Stimulated activated CD8-positive, alpha-beta memory T cell treated with anti-CD3 and anti-CD28 coated beads, Interleukin-4, amount 100 ng/mL, for 48 hours (primary cell): ENCODE results near the gene RAB15.
A peak's percentile ranks its signal among the peaks of the same experiment; 100 is the strongest.
"Not testable (repeated sequence)": the region's sequence is repeated elsewhere in the genome, so short reads cannot be mapped to it uniquely, and the experiment has no call there.

Experiments
- DNase-seq: peaks from one replicate; pipeline ENCODE4 v3.0.0-alpha.2; 2020

Gene RAB15

DNA sequence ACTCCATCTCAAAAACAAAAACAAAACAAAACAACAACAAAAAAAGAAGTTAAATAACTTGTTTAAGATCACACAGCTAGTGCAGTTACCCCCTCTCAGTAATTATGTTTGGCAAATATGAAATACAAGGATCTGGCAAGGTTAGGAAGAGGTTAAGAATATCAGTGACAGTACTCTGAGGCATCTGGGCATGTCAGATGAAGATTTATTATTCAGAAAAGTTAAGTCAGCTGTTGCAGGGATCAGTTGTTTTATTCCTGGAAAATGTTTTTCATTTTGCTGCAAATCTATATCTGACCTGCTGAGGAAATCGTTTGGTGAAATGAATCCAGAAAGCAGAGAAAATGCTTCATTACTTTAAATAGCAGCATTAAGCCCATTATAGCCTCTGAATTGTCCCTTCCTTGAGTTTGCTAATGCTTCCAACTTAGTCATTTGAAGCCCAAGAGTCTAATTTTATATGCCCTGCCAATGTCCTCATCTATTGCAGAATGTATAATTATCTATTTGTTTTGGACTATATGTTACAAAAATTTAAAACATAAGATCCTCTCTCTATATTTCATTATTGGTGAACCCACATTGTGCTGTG, 37.7 kb downstream of the RAB15 start:
- DNase-seq = no peak

GRCh38 chr14:64932231-64932630, 39.9 kb downstream of the RAB15 start:
- no peak for DNase-seq

- DNase-seq = no peak
Measured at GRCh38 chr14:64931123-64931522, 41.0 kb downstream of the RAB15 start.

GRCh38 chr14:64930085-64930843, 41.9 kb downstream of the RAB15 start:
- no peak for DNase-seq

DNA sequence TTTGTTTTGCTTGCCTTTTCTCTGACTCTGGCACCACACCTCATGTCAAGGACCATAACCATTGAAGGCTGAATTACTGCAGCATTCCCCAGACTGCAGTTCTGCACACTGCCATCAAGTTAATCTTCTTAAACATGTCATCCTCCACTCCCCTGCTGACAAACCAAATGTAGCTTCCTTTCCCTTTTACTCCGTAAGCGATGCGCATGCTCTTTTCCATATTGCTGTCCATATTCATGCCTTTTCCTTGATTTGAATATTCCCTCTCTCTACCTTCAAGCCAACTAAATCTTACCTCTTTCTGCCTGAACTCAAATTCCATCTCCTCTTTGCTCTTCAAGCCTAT, 43.1 kb downstream of the RAB15 start:
- no peak for DNase-seq

DNA sequence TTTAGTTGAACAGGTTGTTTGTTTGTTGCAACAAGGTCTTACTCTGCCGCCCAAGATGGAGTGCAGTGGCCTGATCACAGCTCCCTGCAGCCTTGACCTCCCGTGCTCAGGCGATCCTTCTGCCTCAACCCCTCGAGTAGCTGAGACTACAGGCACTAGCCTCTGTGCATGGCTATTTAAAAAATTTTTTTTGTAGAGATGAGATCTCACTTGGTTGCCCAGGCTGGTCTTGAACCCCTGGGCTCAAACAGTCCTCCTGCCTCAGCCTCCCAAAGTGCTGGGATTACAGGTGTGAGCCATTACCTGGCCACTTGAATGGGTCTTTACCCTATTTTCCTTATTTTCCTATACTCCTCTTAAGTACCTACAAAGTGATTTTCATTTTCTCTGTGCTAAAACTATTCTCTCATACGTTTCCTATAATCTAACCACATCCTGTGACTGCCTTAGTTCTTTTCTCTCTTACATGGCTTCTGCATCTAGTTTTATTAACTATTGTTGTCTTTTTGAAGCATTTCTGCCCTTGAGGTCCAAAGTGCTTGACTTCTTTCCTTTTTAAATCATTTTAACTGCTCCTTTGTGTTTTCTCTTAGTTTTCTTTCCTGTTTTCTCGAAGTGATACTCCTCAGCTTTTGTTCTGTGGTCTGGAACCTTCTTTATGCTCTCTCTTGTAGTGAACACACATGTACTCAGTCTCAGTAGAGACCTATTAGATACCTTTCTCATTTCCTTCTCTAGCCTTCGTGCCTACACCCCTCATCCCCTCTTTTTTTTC, 43.7 kb downstream of the RAB15 start:
- no peak for DNase-seq

DNA sequence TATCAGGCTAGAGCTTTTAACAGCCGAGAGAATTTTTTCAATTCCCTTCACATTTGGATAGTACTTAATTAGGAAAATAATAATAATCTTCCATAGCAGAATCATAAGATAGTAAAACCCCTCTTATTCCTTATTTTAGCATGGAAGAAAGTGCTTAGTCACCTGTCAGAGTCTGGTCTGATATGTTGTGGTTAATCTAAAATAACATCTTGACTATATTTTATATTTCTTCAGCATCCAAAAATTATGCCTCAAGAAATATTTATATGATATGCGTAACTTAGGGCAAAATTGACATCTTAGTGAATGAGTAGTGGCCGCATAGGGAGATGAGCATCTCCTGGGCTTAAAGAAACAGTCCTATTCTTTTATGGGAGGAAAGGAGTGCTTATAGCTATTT, 45.1 kb downstream of the RAB15 start:
- DNase-seq = no peak

- no peak for DNase-seq
Measured at GRCh38 chr14:64926398-64926995, 45.6 kb downstream of the RAB15 start.

- no peak for DNase-seq
Measured at GRCh38 chr14:64923015-64923414, 49.1 kb downstream of the RAB15 start.

- DNase-seq = no peak
Measured at GRCh38 chr14:64920465-64920864, 51.7 kb downstream of the RAB15 start.

DNA sequence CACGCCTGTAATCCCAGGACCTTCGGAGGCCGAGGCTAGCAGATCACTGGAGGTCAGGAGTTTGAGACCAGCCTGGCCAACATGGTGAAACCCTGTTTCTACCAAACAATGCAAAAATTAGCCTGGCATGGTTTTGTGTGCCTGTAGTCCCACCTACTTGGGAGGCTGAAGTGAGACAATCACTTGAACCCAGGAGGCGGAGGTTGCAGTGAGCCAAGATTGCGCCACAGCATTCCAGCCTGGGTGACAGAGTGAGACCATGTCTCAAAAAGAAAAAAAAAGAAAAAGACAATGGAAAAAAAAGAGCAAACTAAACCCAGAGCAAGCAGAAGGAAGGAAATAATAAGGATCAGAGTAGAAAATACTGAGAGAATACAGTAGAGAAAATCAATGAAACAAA, 52.5 kb downstream of the RAB15 start:
- no peak for DNase-seq

DNA sequence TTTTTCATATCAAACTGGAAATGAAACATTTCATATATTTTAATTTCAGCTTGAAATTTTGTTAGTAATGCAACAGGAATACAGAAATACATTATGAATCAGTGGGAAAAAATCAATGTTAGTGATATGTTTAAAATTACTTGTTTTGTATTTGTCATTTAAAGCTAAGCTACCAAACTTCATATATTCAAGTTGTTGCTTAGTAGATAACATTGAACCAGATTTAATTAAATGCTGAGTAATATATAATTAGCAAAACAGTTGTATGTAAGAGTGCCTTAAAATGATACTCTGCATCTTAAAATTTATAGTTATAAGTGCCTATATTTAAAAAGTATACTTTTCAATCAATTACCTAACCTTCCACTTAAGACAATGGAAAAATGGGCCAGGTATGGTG, 52.9 kb downstream of the RAB15 start:
- DNase-seq = no peak

DNA sequence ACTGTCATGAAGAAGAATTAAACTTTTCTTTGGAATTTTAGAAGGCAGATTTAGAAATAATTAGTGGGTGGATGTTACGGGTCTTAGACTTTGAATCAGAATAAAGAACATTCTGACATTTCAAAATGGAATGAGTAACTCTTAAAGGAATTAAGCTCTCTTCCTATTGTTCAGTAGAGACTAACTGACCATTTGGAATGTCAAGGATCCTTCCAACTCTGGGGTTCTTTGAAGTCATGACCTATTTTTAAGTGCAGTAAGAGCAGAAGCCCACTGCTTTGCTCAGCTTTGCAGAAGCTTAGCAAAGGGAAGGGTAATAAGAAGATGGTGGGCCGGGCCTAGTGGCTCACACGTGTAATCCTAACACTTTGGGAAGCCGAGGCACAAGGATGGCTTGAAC, 53.9 kb downstream of the RAB15 start:
- DNase-seq = no peak

DNA sequence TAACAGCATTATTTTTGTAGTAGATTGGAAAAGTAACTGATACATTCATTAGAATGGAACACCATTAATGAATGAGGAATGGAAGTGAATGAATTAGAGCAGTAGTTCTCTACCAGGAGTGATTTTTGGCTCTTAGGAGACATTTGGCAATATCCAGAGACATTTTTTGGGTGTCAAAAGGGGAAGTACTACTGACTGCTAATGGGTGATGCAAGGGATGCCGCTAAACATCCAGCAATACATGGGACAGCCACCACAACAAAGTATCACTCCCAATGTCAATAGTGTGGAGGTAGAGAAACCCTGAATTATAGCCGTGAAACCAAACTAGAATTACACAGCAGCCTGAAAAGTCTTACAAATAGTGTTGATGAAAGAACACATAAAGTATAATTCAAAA, 56.3 kb downstream of the RAB15 start:
- no peak for DNase-seq

DNA sequence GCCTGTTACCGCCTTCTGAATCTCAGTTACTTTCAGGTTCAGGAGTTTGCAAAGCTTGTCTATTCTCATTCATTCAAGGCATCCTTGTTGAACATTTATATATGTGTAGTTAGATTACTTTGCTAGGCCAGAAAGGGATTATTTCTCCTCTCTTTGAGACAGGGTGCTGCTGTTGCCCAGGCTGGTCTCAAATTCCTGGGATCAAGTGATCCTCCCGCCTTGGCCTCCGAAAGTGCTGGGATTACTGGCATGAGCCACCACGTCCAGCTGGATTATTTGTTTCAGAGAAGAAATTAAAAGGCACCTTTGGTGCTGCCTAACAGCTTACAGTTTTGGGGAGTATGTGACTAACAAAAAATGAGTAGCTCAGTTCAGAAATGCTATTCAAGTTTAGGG, 57.1 kb downstream of the RAB15 start:
- DNase-seq = no peak

DNA sequence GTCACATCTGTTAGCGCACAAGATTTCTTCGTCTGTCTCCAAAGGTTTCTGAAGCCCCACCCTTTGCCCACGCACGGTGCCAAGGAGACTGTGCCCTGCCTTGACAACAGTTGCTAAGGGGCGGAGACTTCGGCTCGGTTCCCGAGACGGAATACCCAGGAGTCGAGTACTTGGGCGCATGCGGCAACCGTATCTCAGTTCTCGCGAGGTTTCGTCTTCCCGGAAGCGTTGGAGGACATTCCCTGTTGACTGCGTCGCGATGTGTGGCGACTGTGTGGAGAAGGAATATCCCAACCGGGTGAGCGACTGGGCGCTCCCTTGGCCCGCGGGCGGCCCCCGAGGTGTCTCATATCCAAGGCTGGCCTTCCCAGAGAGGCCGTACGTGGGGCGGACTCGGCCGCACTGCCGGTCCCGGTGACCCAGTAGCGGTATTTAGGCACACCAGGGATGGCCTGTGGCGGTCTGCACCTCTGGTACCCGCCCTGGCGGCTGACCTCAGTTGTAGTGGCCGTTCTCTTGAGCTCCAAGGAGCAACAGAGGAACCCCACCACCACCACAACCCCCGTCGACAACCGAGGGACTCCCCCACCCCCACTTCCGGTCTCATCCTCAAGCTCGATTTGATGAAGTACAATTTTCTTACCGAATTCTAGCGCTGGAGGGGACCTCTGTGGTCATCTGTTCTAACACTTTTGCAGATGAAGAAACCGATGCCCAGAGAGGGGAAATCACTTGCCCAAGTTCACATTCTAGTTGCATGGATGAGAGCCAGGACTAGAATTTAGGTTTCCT, 57.7 kb downstream of the RAB15 start, which contains the start of gene CHURC1:
CHURC1 (plus strand) TSS at position 219 of the 792 bp plus-strand sequence; CDS start at position 260, 41 bp downstream.
- peak; percentile 98 for DNase-seq

GRCh38 chr14:64913477-64913876, 58.7 kb downstream of the RAB15 start:
- DNase-seq = not testable (repeated sequence)

DNA sequence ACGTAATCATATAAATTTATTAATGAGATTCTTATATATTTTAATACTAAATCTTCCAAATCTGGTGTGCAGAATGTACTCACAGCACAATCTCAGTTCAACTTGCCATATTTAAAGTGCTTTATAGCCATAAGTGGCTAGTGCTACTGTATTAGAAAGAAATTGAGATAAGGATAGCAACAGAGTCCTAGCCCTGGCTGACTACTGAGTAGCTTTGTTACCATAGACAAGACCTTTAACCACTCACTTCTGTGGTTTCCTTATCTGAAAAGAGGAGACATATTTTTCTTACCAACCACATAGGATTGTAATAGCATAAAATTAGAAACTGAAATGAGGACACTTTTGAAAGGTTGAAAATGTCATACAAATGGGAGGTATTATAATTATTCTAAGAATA, 59.9 kb downstream of the RAB15 start:
- no peak for DNase-seq

DNA sequence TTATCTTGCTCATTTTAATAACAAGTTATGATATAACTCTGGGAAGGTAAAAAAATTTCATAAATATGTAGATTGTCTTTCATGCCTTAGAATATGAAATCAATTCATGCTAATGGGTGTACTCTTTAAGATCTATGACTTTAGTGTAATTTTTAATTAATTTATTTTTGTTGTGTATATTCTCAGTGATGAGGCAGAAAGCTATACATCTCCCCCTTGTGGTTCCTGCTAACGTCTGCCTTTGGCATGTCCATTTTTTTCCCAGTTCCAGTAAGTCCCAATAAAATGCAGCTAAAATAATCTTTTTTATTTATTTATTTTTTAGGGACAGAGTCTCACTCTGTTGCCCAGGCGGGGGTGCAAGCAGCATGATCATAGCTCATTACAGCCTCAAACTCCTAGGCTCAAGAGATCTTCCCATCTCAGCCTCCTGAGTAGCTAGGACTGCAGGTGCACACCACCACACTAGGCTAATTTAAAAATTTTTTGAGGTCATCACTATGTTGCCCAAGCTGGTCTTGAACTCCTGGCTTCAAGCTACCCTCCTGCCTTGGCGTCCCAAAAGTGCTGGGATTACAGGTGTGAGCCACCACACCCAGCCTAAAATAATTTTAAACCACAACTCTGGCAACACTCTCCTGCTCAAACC, 61.2 kb downstream of the RAB15 start:
- DNase-seq = no peak

DNA sequence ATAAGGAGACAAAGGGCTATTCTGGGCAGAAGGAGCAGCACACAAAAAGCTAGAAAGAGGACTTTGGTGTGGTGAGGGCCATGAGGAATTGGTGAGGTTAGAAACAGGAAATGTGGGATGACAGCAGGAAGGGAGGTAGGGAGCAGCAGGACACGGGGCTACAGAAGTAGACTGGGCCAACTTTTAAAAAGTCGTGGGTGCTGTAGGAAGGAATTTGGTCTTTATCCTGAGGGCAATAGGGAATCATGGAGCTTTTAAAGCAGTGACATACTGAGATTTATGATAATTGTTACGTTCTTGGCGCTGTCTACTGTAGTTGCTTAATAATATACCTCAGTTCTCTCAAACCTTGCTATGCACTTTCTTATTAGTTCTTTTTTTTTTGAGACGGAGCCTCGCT, 66.1 kb downstream of the RAB15 start:
- no peak for DNase-seq

GRCh38 chr14:64899958-64900357, 72.2 kb downstream of the RAB15 start:
- no peak for DNase-seq
